ENCODE results near the gene DCLK2.

- TF ChIP-seq ZBTB7A (IDR thresholded peaks at IDR 0.05; ENCODE audit: low read depth) = no peak
- no peak for TF ChIP-seq EP300 (IDR thresholded peaks at IDR 0.05; ENCODE audit: borderline replicate concordance)
- TF ChIP-seq RAD21 (IDR thresholded peaks at IDR 0.05; ENCODE audit: low read depth) = no peak
- TF ChIP-seq CEBPB (IDR thresholded peaks at IDR 0.05) = no peak
- TF ChIP-seq EGR1 (IDR thresholded peaks at IDR 0.05) = no peak
- TF ChIP-seq, protein P1, sequence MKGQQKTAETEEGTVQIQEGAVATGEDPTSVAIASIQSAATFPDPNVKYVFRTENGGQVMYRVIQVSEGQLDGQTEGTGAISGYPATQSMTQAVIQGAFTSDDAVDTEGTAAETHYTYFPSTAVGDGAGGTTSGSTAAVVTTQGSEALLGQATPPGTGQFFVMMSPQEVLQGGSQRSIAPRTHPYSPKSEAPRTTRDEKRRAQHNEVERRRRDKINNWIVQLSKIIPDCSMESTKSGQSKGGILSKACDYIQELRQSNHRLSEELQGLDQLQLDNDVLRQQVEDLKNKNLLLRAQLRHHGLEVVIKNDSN (IDR thresholded peaks at IDR 0.05) = no peak
Observed at GRCh38 chr4:150212927-150213326, 134.7 kb downstream of the DCLK2 start.
